HepG2 (cell line): ENCODE measurements around the gene CCL22. TPM values are rescaled to one million over a fixed set of nuclear protein-coding genes. Genes with fewer than 3 reads are reported as not detected.
A peak's percentile ranks its signal among the peaks of the same experiment; 100 is the strongest.

Source experiments
- GZF1 ChIP-seq: sonication (generic); formaldehyde crosslinking; IDR thresholded peaks from 2 replicates; pipeline ENCODE4 v1.5.1; 2020; ENCODE audit warnings: mild to moderate bottlenecking, missing genetic modification reagents
- KAT8 ChIP-seq: IDR thresholded peaks from 2 replicates; pipeline ENCODE4 v1.6.1; 2016; ENCODE audit warnings: missing genetic modification reagents, missing compliant biosample characterization
- MAFF ChIP-seq: IDR thresholded peaks from 2 replicates; pipeline ENCODE4 v1.6.1; 2011; ENCODE audit warnings: low read depth, low read length, improper control_type of control experiment
- MEF2D ChIP-seq: sonication (generic); formaldehyde crosslinking; IDR thresholded peaks from 2 replicates; pipeline ENCODE4 v1.5.1; 2020; ENCODE audit warnings: mild to moderate bottlenecking, missing genetic modification reagents
- POLR2A ChIP-seq, 2 experiments: IDR thresholded peaks; 2 replicates each; pipeline ENCODE4 v1.6.1; 2011; ENCODE audit warnings: low read depth in 2 of 2, low read length in 2 of 2, mild to moderate bottlenecking in 1 of 2, moderate library complexity in 1 of 2; ENCODE audit not compliant: insufficient read depth in 1 of 2
- ZNF10 ChIP-seq: sonication (generic); formaldehyde crosslinking; IDR thresholded peaks from 2 replicates; pipeline ENCODE4 v1.4.0; 2020; ENCODE audit warnings: mild to moderate bottlenecking, low read depth, missing genetic modification reagents, borderline replicate concordance
- ZNF83 ChIP-seq: sonication (generic); formaldehyde crosslinking; IDR thresholded peaks from 2 replicates; pipeline ENCODE4 v1.4.0; 2020; ENCODE audit warnings: missing genetic modification reagents, mild to moderate bottlenecking, borderline replicate concordance
- polyA plus RNA-seq, 8 experiments: library from polyadenylated mRNA; depleted of rRNA in 3 of 8; stranded (reverse) in 7 of 8; unstranded in 1 of 8; fragments of >200 nt; fragmentation: Illumina TruSeq in 4 of 8; extraction: Trizol in 4 of 8; gene quantifications; 2 replicates each; pipeline versions ENCODE4 v1.2.1 to v1.2.3, GENCODE V29; 2011 to 2016; ENCODE audit warnings: low read depth in 4 of 8, missing spikeins in 1 of 8, mixed read lengths in 1 of 8; ENCODE audit not compliant: insufficient read depth in 1 of 8
- total RNA-seq, 5 experiments: library from RNA; depleted of rRNA; stranded (reverse); fragments of >200 nt; fragmentation: Illumina TruSeq; extraction: Trizol; gene quantifications; 2 replicates each; pipeline ENCODE4 v1.2.3, GENCODE V29; 2016; ENCODE audit warnings: low read depth in 1 of 5
- TF ChIP-seq, protein P1 (sequence below): sonication (generic); formaldehyde crosslinking; IDR thresholded peaks from 2 replicates; pipeline ENCODE4 v1.4.0; 2020; ENCODE audit warnings: missing genetic modification reagents
- TF ChIP-seq, protein P2 (sequence below): sonication (generic); formaldehyde crosslinking; IDR thresholded peaks from 2 replicates; pipeline ENCODE4 v1.5.0; 2020; ENCODE audit warnings: missing genetic modification reagents
- TF ChIP-seq, protein P3 (sequence below): sonication (generic); formaldehyde crosslinking; IDR thresholded peaks from 2 replicates; pipeline ENCODE4 v1.4.0; 2020; ENCODE audit warnings: missing genetic modification reagents; ENCODE audit errors: not compliant biosample characterization
- TF ChIP-seq, protein P4 (sequence below): sonication (generic); formaldehyde crosslinking; conservative IDR thresholded peaks from 2 replicates; pipeline ENCODE4 v1.4.0; 2020; ENCODE audit warnings: mild to moderate bottlenecking, missing genetic modification reagents, moderate library complexity
- TF ChIP-seq, protein P5 (sequence below): sonication (generic); formaldehyde crosslinking; IDR thresholded peaks from 2 replicates; pipeline ENCODE4 v1.5.1; 2020; ENCODE audit warnings: mild to moderate bottlenecking, missing genetic modification reagents

CCL22 gene
- total and polyA plus RNA-seq, 2 of the 13 experiments (the other 11 are each of a cell fraction or from before 2014, with no cell fraction given): not detected

DNA sequence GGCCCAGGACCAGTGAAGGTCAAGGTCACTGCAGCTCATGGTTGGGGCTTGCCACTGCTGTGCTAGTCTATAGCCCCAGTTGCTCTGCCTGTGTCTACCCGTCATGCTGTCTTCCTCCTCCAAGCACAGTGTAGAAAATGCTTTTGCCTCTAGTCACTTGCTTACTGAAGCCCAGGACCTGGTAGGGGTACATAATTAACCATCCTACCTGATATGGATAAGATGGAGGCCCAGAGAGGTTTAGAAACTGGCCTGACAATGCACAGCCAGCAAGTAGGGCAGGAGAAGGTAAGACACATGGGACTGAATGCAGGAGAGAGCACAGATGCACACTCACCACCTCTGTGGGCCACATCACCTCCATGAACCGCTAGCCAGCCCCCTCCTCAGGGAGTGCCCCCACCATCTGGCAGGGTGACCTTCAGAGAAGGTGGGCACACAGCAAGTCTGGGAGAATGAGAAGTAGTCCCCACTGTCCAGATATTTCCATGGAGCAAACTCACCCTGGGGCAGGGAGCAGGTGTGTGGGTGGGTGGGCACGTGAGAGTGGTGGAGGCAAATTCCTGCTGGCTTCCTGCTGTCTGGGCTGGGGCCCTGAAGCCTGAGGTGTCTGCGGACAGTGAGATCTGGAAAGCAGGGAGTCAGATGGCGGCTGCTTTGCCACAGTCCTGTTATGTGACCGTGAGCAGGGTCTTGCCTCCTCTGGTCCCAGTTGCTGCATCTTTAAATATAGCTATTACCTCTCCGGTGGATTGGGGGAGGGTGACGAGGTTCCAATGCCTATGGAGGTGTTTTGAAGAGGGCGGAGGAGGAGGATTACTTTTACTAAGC lies 14.7 kb downstream of the CCL22 start (continued):
- TF ChIP-seq, protein P1, sequence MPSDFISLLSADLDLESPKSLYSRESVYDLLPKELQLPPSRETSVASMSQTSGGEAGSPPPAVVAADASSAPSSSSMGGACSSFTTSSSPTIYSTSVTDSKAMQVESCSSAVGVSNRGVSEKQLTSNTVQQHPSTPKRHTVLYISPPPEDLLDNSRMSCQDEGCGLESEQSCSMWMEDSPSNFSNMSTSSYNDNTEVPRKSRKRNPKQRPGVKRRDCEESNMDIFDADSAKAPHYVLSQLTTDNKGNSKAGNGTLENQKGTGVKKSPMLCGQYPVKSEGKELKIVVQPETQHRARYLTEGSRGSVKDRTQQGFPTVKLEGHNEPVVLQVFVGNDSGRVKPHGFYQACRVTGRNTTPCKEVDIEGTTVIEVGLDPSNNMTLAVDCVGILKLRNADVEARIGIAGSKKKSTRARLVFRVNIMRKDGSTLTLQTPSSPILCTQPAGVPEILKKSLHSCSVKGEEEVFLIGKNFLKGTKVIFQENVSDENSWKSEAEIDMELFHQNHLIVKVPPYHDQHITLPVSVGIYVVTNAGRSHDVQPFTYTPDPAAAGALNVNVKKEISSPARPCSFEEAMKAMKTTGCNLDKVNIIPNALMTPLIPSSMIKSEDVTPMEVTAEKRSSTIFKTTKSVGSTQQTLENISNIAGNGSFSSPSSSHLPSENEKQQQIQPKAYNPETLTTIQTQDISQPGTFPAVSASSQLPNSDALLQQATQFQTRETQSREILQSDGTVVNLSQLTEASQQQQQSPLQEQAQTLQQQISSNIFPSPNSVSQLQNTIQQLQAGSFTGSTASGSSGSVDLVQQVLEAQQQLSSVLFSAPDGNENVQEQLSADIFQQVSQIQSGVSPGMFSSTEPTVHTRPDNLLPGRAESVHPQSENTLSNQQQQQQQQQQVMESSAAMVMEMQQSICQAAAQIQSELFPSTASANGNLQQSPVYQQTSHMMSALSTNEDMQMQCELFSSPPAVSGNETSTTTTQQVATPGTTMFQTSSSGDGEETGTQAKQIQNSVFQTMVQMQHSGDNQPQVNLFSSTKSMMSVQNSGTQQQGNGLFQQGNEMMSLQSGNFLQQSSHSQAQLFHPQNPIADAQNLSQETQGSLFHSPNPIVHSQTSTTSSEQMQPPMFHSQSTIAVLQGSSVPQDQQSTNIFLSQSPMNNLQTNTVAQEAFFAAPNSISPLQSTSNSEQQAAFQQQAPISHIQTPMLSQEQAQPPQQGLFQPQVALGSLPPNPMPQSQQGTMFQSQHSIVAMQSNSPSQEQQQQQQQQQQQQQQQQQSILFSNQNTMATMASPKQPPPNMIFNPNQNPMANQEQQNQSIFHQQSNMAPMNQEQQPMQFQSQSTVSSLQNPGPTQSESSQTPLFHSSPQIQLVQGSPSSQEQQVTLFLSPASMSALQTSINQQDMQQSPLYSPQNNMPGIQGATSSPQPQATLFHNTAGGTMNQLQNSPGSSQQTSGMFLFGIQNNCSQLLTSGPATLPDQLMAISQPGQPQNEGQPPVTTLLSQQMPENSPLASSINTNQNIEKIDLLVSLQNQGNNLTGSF: no peak
- TF ChIP-seq POLR2A (IDR thresholded peaks at IDR 0.05; ENCODE audit: insufficient read depth in 1 of 2, low read depth in 2 of 2, low read length in 2 of 2) (peak; percentile 75 to 77), GZF1 (CRISPR knock-in tag) (no peak), MAFF (no peak), KAT8 (no peak; the same call in 1 of the 2 replicates), ZNF10 (CRISPR knock-in tag) (no peak), ZNF83 (CRISPR knock-in tag) (no peak), MEF2D (no peak; the same call in 1 of the 2 replicates)
- TF ChIP-seq, protein P2, sequence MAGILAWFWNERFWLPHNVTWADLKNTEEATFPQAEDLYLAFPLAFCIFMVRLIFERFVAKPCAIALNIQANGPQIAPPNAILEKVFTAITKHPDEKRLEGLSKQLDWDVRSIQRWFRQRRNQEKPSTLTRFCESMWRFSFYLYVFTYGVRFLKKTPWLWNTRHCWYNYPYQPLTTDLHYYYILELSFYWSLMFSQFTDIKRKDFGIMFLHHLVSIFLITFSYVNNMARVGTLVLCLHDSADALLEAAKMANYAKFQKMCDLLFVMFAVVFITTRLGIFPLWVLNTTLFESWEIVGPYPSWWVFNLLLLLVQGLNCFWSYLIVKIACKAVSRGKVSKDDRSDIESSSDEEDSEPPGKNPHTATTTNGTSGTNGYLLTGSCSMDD (CRISPR knock-in tag): no peak
- TF ChIP-seq, protein P3, sequence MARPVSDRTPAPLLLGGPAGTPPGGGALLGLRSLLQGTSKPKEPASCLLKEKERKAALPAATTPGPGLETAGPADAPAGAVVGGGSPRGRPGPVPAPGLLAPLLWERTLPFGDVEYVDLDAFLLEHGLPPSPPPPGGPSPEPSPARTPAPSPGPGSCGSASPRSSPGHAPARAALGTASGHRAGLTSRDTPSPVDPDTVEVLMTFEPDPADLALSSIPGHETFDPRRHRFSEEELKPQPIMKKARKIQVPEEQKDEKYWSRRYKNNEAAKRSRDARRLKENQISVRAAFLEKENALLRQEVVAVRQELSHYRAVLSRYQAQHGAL (CRISPR knock-in tag): peak; percentile 91
- TF ChIP-seq, protein P4, sequence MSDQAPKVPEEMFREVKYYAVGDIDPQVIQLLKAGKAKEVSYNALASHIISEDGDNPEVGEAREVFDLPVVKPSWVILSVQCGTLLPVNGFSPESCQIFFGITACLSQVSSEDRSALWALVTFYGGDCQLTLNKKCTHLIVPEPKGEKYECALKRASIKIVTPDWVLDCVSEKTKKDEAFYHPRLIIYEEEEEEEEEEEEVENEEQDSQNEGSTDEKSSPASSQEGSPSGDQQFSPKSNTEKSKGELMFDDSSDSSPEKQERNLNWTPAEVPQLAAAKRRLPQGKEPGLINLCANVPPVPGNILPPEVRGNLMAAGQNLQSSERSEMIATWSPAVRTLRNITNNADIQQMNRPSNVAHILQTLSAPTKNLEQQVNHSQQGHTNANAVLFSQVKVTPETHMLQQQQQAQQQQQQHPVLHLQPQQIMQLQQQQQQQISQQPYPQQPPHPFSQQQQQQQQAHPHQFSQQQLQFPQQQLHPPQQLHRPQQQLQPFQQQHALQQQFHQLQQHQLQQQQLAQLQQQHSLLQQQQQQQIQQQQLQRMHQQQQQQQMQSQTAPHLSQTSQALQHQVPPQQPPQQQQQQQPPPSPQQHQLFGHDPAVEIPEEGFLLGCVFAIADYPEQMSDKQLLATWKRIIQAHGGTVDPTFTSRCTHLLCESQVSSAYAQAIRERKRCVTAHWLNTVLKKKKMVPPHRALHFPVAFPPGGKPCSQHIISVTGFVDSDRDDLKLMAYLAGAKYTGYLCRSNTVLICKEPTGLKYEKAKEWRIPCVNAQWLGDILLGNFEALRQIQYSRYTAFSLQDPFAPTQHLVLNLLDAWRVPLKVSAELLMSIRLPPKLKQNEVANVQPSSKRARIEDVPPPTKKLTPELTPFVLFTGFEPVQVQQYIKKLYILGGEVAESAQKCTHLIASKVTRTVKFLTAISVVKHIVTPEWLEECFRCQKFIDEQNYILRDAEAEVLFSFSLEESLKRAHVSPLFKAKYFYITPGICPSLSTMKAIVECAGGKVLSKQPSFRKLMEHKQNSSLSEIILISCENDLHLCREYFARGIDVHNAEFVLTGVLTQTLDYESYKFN: no peak; the same call in 1 of the 2 replicates
- TF ChIP-seq, protein P5, sequence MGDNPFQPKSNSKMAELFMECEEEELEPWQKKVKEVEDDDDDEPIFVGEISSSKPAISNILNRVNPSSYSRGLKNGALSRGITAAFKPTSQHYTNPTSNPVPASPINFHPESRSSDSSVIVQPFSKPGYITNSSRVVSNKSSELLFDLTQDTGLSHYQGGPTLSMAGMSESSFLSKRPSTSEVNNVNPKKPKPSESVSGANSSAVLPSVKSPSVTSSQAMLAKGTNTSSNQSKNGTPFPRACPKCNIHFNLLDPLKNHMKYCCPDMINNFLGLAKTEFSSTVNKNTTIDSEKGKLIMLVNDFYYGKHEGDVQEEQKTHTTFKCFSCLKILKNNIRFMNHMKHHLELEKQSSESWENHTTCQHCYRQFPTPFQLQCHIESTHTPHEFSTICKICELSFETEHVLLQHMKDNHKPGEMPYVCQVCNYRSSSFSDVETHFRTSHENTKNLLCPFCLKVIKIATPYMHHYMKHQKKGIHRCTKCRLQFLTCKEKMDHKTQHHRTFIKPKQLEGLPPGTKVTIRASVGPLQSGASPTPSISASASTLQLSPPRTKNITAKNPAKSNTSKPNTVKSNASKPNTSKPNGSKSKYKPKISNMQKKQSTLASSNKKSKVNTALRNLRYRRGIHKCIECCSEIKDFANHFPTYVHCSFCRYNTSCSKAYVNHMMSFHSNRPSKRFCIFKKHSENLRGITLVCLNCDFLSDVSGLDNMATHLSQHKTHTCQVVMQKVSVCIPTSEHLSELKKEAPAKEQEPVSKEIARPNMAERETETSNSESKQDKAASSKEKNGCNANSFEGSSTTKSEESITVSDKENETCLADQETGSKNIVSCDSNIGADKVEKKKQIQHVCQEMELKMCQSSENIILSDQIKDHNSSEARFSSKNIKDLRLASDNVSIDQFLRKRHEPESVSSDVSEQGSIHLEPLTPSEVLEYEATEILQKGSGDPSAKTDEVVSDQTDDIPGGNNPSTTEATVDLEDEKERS (CRISPR knock-in tag): no peak
